ENCODE data around the gene ABCB1. TPM values are rescaled to one million over a fixed set of nuclear protein-coding genes. Genes with fewer than 3 reads are reported as not detected.
A peak's percentile ranks its signal among the peaks of the same experiment; 100 is the strongest.

ABCB1 gene
- total and polyA plus RNA-seq, 2 of the 13 experiments (the other 11 are each of a cell fraction or from before 2014, with no cell fraction given) = 42.8 to 52.6 TPM

GRCh38 chr7:87463982-87464381 lies 136.7 kb downstream of the ABCB1 start (continued):
- TF ChIP-seq KIAA2018 (CRISPR knock-in tag; IDR thresholded peaks at IDR 0.05; ENCODE audit: borderline replicate concordance) (no peak), ZNF350 (CRISPR knock-in tag; IDR thresholded peaks at IDR 0.05; ENCODE audit: borderline replicate concordance, low read depth) (no peak), HHEX (CRISPR knock-in tag; IDR thresholded peaks at IDR 0.05) (no peak; the same call in 1 of the 2 replicates), ZNF484 (CRISPR knock-in tag; IDR thresholded peaks at IDR 0.05; ENCODE audit: borderline replicate concordance, low read depth) (no peak), POGK (CRISPR knock-in tag; conservative IDR thresholded peaks at IDR 0.05) (0 out of 2 replicates have a peak, but pooled peaks have one; percentile 68), ZNF207 (IDR thresholded peaks at IDR 0.05; ENCODE audit: borderline replicate concordance) (no peak), ESRRA (CRISPR knock-in tag; IDR thresholded peaks at IDR 0.05; ENCODE audit: low read depth) (peak; percentile 68; the same call in 1 of the 2 replicates), ZNF766 (CRISPR knock-in tag; IDR thresholded peaks at IDR 0.05; ENCODE audit: borderline replicate concordance) (peak; percentile 59; the same call in 1 of the 2 replicates), ZBTB44 (CRISPR knock-in tag; IDR thresholded peaks at IDR 0.05) (no peak), ZFP37 (CRISPR knock-in tag; IDR thresholded peaks at IDR 0.05; ENCODE audit: borderline replicate concordance) (no peak), ZNF660 (CRISPR knock-in tag; IDR thresholded peaks at IDR 0.05; ENCODE audit: borderline replicate concordance, low read depth) (no peak), ARNT2 (CRISPR knock-in tag; IDR thresholded peaks at IDR 0.05; ENCODE audit: low read depth) (peak; percentile 55; the same call in 1 of the 2 replicates), GLI4 (CRISPR knock-in tag; IDR thresholded peaks at IDR 0.05; ENCODE audit: borderline replicate concordance) (no peak), MZF1 (CRISPR knock-in tag; IDR thresholded peaks at IDR 0.05; ENCODE audit: borderline replicate concordance) (no peak), ZNF883 (CRISPR knock-in tag; IDR thresholded peaks at IDR 0.05; ENCODE audit: not compliant biosample characterization) (no peak), ZNF619 (CRISPR knock-in tag; IDR thresholded peaks at IDR 0.05) (no peak), ZFP41 (CRISPR knock-in tag; IDR thresholded peaks at IDR 0.05; ENCODE audit: borderline replicate concordance) (no peak), SCMH1 (CRISPR knock-in tag; IDR thresholded peaks at IDR 0.05; ENCODE audit: borderline replicate concordance) (no peak)
